Activated CD8-positive, alpha-beta memory T cell treated with anti-CD3 and anti-CD28 coated beads for 36 hours (primary cell): ENCODE measurements around the gene GRWD1. TPM values are rescaled to one million over a fixed set of nuclear protein-coding genes. Genes with fewer than 3 reads are reported as not detected.

Experiments
- CTCF ChIA-PET: fragments of 350-600 bp; sonication (Branson Sonifier 250); formaldehyde crosslinking; loops from one replicate; lab custom pipeline; 2021; ENCODE audit warnings: antibody characterized with exemption; lab: Charles Lee
- POLR2A ChIA-PET: fragments of 350-600 bp; sonication (Branson Sonifier 250); formaldehyde crosslinking; loops from one replicate; lab custom pipeline; 2021; ENCODE audit warnings: antibody characterized with exemption; lab: Charles Lee
- total RNA-seq, 2 experiments: library from RNA; stranded (reverse); gene quantifications; one replicate each; pipeline ENCODE4 v1.2.3, GENCODE V29; 2021

The GRWD1 gene
- total RNA-seq: 100 to 1,000 TPM in 1 of 2 experiments, 10 to 100 TPM in 1; 98.5 to 102 TPM

- CTCF ChIA-PET: interaction anchor here (1.0 to 1.5 kb wide), 2 partner anchors 24 to 54 kb away, joined by 3 to 4 read pairs; partner anchors contain the start of gene KDELR1
- POLR2A ChIA-PET: interaction anchor here (0.6 kb wide), 1 partner anchor 24 kb away, joined by 4 read pairs; no protein-coding TSS in a partner anchor
Observed at GRCh38 chr19:48445606-48446481, at the start of gene GRWD1. GRWD1 (plus strand) TSS chr19:48445983; CDS start chr19:48446006, 23 bp downstream.

DNA sequence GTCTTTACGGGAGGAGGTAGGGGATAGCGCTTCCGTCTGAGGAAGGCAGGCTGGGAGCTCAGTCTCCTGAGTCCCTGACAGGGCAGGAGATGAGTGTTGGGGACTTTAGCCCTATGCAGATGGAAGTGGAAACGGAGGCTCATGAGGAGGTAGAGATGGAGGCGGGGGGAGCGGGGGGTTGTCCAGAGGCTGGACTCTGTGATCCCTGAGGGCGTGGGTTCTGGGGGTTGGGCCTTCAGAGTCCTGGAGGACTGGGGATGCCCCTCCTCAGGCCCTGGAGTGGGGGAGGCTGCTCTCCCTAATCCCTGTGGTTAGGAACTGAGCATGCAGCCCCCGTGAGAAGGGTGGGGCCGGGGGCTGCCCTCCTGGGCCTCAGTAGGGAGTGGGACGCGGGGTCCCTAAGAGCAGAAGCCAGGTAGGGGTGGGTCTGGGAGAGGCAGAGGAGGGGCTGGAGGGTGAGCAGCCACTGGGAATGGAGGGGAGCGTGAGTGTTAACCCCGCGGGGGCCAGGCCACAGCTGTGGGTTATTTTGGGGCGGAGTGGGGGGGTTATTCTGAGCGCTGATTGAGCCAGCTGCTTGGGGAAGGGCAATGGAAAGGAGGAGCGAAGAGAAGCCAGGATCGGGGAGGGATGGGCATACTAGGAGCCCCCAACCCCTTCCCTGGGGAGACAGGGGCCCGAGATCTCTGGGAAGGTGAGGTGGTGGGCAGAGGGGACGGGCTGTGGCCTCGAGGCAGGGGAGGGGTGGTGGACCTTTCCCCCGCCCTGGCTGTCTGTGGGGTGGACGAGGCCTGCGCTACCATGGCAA is 49.6 kb upstream of the GRWD1 start:
- ChIA-PET CTCF (interaction anchor here (0.8 to 1.5 kb wide), 2 partner anchors 32 to 78 kb away, joined by 4 to 5 read pairs; partner anchors contain the start of genes SYNGR4 and TMEM143), POLR2A (no interaction called here)

- CTCF ChIA-PET: interaction anchor here (1.5 kb wide), 1 partner anchor 33 kb away, joined by 4 read pairs; the partner anchor contains the start of genes SYNGR4 and TMEM143
- POLR2A ChIA-PET: no interaction called here
Observed at GRCh38 chr19:48396824-48397176, 49.0 kb upstream of the GRWD1 start.

- POLR2A ChIA-PET: no interaction called here
- CTCF ChIA-PET: no interaction called here
Observed at GRCh38 chr19:48397263-48398101, 48.3 kb upstream of the GRWD1 start.

- ChIA-PET POLR2A (no interaction called here), CTCF (no interaction called here)
Observed at GRCh38 chr19:48398102-48398374, 47.7 kb upstream of the GRWD1 start.

DNA sequence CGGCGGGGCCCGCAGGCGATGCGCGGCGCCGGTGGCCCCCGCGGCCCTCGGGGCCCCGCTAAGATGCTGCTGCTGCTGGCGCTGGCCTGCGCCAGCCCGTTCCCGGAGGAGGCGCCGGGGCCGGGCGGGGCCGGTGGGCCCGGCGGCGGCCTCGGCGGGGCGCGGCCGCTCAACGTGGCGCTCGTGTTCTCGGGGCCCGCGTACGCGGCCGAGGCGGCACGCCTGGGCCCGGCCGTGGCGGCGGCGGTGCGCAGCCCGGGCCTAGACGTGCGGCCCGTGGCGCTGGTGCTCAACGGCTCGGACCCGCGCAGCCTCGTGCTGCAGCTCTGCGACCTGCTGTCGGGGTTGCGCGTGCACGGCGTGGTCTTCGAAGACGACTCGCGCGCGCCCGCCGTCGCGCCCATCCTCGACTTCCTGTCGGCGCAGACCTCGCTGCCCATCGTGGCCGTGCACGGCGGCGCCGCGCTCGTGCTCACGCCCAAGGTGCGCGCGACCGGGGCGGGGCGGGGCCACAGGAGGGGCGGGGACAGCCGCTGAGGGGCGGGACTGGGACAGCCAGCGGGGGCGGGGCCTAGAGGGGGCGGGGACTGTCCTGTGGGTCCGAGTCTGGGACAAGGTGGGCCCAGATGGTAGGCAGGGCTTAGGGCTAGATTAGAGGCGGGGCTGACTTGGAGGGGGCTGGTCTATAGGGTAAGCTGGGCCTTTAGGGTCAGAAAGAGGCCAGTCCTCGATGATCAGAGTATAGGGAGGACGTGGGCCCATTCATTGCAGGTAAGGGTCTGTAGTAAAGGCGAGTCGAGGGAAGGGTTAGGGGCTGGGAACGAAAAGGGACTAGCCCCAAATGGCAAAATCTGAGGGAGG is 47.2 kb upstream of the GRWD1 start:
- POLR2A ChIA-PET: no interaction called here
- CTCF ChIA-PET: no interaction called here

- POLR2A ChIA-PET: interaction anchor here (0.7 kb wide), 1 partner anchor 89 kb away, joined by 3 read pairs; no protein-coding TSS in a partner anchor
- CTCF ChIA-PET: interaction anchor here (0.5 to 2.3 kb wide), 2 partner anchors 9 to 18 kb away, joined by 4 to 8 read pairs; partner anchors contain the start of gene KDELR1
Observed at GRCh38 chr19:48400018-48400742, 45.6 kb upstream of the GRWD1 start.

- ChIA-PET CTCF (interaction anchor here (0.7 to 2.3 kb wide), 3 partner anchors 10 to 1628 kb away, joined by 3 to 8 read pairs (median 3); partner anchors contain the start of gene KDELR1), POLR2A (interaction anchor here (0.7 kb wide), 1 partner anchor 228 kb away, joined by 4 read pairs; no protein-coding TSS in a partner anchor)
Observed at GRCh38 chr19:48401287-48401686, 44.5 kb upstream of the GRWD1 start.

DNA sequence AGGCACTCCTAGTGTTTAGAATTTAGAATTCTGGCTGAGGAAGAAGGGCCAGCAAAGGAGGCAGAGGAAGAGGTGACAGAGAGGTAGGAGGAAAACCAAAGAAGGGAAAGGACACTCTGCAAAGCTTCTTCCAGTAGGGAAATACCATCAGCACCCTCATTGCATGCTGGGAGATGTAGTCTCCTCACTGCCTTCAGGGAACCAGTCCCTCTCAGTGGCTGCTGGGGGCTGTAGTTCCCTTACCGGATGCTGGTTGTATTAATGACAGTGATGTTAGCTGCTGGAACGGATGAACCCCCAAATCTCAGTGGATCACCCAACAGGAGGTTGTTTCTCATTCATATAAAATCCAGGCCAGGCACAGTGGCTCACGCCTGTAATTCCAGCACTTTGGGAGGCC is 42.2 kb upstream of the GRWD1 start:
- POLR2A ChIA-PET: no interaction called here

DNA sequence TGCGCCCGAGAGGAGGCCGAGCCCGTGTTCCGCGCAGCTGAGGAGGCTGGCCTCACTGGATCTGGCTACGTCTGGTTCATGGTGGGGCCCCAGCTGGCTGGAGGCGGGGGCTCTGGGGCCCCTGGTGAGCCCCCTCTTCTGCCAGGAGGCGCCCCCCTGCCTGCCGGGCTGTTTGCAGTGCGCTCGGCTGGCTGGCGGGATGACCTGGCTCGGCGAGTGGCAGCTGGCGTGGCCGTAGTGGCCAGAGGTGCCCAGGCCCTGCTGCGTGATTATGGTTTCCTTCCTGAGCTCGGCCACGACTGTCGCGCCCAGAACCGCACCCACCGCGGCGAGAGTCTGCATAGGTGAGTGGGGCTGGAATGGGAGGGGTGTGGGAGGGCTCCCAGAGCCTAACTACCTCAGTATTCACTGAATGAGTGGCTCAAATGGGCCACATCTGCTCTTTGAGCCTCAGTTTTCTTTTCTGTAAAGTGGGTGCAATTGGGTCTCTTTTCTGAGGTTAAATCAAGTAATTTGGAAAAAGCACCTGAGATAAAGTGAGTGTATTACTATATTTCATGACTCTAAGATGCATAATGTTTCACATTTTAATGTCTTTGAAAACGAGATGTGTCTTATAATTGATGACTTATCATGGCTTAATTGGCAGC is 40.6 kb upstream of the GRWD1 start:
- CTCF ChIA-PET: no interaction called here
- POLR2A ChIA-PET: no interaction called here

More for the DNA sequence above, 42.2 kb upstream of the GRWD1 start:
- CTCF ChIA-PET: interaction anchor here (2.2 kb wide), 1 partner anchor 13 kb away, joined by 11 read pairs; the partner anchor contains the start of gene KDELR1

GRCh38 chr19:48405850-48406249 is 39.9 kb upstream of the GRWD1 start:
- ChIA-PET POLR2A (no interaction called here), CTCF (interaction anchor here (1.0 kb wide), 1 partner anchor 48 kb away, joined by 3 read pairs; no protein-coding TSS in a partner anchor)

DNA sequence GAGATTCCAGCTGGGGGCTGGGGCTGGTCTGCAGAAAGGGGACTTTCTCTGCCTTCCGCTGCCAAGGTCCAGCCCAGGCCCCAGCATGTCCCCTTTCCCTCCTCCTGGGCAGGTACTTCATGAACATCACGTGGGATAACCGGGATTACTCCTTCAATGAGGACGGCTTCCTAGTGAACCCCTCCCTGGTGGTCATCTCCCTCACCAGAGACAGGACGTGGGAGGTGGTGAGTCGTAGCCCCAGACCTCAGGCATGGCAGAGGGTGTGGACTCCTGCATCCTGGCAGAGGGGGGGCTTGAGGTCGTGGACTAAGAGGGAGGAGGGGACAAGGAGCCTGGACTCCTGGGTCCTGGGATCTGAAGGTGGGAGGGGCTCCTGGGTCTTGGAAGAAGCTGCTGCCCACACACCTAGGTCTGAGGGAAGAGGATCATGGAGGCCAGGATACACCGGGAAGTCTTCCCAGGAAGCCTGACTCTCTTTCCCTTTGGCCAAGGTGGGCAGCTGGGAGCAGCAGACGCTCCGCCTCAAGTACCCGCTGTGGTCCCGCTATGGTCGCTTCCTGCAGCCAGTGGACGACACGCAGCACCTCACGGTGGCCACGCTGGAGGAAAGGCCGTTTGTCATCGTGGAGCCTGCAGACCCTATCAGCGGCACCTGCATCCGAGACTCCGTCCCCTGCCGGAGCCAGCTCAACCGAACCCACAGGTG is 31.8 kb upstream of the GRWD1 start:
- POLR2A ChIA-PET: interaction anchor here (0.6 kb wide), 1 partner anchor 122 kb away, joined by 4 read pairs; no protein-coding TSS in a partner anchor
- CTCF ChIA-PET: interaction anchor here (0.9 kb wide), 1 partner anchor 30 kb away, joined by 3 read pairs; no protein-coding TSS in a partner anchor

DNA sequence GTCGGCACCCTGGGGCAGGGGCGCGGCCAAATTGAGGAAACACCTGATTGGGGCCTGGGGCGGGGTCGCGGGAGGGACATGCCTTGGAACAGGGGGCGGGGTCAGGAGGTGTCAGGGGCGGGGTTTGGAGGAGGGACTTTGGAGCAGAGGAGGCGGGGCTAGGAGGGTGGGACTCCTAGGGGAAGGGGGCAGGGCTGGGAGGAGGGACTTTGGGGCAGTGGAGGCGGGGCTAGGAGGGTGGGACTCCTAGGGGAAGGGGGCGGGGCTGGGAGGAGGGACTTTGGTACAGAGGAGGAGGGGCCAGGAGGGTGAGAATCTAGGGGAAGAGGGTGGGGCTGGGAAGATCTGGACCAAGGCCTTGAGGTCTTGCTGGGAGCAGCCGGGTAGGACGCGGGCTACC is 30.4 kb upstream of the GRWD1 start:
- POLR2A ChIA-PET: no interaction called here
- CTCF ChIA-PET: interaction anchor here (0.9 kb wide), 1 partner anchor 29 kb away, joined by 3 read pairs; no protein-coding TSS in a partner anchor

DNA sequence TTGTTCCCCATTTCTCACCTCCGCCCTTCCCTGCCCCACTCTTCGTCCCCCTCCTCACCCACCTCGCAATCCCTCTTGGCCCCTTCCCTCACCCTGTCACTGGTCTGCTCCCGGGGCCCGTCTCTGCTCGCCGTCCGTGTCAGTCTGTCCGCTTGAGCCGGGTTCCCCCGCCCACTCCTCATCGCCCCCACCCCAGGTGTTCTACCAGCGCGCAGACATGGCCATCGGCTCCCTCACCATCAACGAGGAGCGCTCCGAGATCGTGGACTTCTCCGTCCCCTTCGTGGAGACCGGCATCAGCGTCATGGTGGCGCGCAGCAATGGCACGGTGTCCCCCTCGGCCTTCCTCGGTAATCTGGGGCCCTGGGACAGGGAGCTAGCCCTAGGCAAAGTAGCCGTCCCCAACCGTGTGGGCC is 30.0 kb upstream of the GRWD1 start:
- ChIA-PET CTCF (interaction anchor here (0.6 kb wide), 1 partner anchor 25 kb away, joined by 3 read pairs; the partner anchor contains the start of gene KDELR1), POLR2A (no interaction called here)

DNA sequence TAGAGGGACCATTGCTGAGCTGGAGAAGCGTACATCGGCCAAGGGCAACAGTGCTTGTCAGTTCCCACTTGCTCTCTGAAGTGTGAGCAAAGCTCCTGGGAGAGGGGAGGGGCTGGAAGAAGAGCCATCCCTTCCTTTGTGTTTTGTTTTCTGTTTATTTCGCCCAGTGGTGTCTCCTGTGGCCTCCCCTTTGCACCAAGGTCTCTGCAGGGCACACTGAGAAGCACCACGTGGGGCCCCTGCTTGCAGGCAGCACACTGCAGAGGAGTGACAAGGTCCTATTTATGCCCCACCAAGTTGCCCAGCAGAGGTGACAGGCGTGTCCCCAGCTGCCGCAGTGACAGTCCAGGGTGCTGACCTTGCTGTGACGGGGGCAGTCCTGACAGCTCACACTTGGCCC is 28.4 kb upstream of the GRWD1 start:
- ChIA-PET CTCF (interaction anchor here (0.6 kb wide), 1 partner anchor 65 kb away, joined by 3 read pairs; no protein-coding TSS in a partner anchor), POLR2A (no interaction called here)
